ENCODE data around the gene ANKRD12. TPM values are rescaled to one million over a fixed set of nuclear protein-coding genes. Genes with fewer than 3 reads are reported as not detected.
A peak's percentile ranks its signal among the peaks of the same experiment; 100 is the strongest.

Gene ANKRD12
- polyA plus RNA-seq, 3 donors = 29.2 to 33.9 (median 32.8) TPM

DNA sequence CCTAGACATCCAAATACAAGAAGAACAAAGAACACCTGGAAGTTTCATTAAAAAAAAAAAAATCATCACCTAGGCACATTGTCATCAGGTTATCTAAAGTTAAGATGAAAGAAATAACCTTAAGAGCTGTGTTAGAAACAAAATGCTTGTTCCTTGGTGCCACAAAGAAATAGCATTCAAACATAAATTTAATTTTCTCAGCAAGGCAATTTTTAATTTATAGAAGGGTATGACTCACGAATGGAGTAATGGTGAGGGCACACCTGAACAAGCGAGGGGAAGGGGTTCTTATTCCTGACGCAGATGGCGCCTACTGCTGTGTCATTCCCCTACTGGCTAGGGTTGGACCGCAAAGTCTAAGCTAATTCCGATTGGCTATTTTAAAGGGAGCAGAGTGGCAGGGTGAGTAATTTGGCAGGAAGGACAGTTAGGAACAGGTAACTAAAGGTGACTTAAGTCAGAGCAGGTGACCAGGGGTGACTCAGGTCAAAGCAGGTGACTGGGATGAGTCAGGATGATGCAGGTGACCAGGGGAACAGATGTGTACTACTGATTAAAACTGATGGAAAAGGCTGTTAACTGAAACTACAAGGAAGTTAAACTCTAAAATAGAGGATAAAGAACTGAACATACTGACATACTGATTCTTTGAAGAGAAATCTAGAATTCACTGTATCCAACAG lies 167.9 kb downstream of the ANKRD12 start:
- DNase-seq (ENCODE audit: extremely low read depth in 1 of 11, low read depth in 9 of 11, low spot score in 4 of 11) = no peak

DNA sequence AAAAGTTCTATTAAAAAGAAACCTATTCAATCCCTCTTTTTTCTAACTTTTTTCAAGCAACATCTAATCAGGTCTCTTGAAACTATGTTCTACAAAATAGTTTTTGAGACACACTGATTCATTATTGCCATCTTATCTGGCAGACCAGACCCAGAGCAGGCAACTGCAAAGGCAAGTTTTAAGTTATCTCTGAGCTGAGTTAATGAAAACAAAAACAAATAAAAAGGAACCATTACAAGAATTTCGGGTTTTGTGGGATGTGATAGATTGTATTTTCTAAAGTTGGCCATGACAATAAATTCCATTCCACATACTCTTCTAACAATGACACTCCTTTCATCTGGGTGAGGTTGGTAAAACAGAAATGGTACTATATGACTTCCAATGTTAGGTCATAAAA lies 182.8 kb downstream of the ANKRD12 start:
- DNase-seq (ENCODE audit: extremely low read depth in 1 of 11, low read depth in 9 of 11, low spot score in 4 of 11) = no peak

DNA sequence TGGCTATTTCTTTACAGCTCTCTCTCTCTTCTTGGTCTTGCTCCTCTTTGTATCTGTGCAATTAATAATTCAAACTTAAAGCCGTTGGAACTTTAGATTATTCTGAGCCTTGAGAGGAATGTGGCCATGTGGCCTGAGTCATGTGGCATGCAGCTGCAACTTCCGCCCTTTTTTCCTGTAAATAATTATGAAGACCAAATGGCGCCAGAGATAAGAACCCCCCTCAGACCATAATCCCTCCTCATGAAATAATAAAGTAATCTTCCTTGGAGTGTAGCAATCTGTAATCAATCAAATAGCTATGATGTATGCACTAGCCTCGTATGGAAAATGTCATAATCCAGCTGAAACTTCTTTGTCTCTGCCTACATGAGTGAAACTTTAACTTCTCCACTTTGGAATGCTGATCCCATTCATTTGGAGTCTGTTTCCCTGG lies 184.5 kb downstream of the ANKRD12 start:
- peak in 10 of 11 donors; percentile 13 to 72 (median 50) for DNase-seq (ENCODE audit: extremely low read depth in 1 of 11, low read depth in 9 of 11, low spot score in 4 of 11)

DNA sequence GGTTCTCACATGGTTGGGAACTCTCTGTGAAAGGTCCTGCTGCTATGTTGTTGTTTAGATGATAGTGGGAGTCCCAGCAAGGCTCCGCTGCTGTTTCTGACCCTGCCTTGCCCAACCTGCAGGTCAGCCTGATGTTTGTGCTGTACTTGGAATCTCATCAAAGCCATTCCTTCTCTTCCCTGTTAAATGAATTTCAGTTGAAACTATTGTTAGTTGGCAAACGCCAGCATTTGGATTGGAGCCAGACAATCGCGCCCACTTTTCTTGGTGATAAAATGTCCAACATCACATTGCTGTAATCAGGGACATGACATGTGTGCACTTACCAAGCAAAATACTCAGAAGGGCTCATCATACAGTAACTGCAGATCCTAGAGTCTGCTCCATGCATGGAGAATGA lies 185.2 kb downstream of the ANKRD12 start:
- no peak for DNase-seq (ENCODE audit: extremely low read depth in 1 of 11, low read depth in 9 of 11, low spot score in 4 of 11)

DNA sequence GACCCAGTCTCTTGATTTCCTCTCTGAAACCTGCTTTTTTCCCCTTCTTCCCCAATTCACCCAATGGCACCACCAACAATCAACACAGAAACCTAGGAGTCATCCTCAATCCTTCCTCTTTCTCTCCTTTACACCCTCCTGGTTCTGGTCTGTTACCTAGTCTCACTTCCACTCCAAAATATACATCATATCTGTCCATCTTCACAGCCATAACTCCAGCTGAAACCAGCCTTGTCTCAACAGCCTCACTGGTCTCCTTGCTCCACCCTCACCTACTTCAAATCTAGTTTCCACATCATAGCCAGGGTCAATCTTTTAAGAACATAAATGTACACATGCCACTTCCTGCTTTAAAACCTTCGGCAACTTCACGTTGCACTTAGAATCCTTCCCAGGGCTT lies 186.2 kb downstream of the ANKRD12 start:
- DNase-seq (ENCODE audit: extremely low read depth in 1 of 11, low read depth in 9 of 11, low spot score in 4 of 11) = no peak

DNA sequence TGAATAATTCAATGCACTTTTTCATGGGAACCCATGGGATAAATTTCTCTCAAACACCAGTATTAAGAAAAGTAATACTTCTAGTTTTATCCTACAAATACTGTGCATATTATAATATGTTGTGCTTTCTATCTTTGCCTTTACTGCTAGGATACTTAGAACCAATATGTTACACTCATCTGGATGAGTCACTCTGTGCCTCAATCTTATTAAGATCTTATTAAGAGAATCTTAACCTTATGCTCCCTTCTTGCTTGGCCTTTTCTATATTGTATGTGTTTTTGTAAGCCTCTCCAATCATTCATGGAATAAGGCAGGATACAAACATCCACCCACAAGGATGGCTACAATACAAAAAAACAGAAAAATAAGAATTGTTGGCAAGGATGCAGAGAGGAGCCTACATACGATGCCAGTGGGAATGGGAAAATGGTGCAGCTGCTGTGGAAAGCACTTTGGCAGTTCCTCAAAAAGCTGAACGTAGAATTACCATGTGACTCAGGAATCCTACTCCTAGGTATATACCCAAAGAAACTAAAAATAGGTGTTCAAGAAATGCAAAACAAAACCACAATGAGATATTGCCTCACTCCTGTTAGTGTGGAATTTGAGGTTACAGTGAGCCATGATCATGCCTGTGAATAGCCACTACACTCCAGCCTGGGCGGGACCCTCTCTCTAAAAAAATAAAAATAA lies 187.3 kb downstream of the ANKRD12 start:
- no peak for DNase-seq (ENCODE audit: extremely low read depth in 1 of 11, low read depth in 9 of 11, low spot score in 4 of 11)

DNA sequence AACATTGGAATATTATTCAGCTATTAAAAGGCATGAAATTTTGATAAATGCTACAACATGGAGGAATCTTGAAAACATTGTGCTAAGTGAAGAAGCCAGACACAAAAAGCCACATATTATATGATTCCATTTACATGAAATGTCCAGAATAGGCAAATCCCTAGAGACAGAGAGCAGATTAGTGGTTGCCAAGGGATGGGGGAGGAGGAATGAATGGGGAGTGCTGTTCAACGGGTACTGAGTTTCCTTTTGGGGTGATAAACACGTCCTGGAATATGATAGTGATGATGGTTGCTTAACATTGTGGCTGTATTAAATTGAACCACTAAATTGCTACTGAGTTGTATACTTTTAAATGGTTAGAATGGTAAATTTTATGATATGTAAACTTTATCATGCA lies 189.1 kb downstream of the ANKRD12 start:
- no peak for DNase-seq (ENCODE audit: extremely low read depth in 1 of 11, low read depth in 9 of 11, low spot score in 4 of 11)

DNA sequence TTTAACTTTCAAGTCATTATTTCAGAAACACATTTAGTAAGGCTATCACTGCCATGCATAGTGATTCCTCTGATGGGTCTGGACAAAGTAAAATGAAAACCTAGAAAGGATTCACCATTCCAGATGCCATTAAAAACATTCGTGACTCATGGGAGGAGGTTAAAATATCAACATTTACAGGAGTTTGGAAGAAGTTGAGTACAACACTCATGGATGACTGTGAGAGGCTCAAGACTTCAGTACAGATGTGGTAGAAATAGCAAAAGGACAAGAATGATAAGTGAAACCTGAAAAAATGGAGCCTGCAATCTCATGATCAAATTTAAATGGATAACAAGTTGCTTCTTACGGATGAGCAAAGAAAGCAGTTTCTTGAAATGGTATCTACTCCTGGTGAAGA lies 192.2 kb downstream of the ANKRD12 start:
- DNase-seq (ENCODE audit: extremely low read depth in 1 of 11, low read depth in 9 of 11, low spot score in 4 of 11) = no peak

DNA sequence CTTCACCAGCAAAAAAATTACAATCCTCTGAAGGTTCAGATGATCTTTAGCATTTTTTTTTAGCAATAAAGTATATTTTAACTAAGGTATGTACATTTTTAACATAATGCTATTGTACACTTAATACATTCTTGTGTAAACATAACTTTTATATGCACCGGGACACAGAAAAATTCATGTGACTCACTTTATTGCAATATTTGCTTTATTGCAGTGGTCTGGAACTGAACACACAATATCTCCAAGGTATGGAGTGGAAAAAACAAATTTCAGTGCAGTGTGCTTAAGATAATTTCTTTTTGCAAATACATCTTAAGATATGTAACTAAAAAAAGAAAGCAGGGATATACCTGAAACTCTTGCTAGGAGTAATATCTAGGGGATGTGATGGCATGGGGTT lies 192.9 kb downstream of the ANKRD12 start:
- DNase-seq (ENCODE audit: extremely low read depth in 1 of 11, low read depth in 9 of 11, low spot score in 4 of 11) = no peak

DNA sequence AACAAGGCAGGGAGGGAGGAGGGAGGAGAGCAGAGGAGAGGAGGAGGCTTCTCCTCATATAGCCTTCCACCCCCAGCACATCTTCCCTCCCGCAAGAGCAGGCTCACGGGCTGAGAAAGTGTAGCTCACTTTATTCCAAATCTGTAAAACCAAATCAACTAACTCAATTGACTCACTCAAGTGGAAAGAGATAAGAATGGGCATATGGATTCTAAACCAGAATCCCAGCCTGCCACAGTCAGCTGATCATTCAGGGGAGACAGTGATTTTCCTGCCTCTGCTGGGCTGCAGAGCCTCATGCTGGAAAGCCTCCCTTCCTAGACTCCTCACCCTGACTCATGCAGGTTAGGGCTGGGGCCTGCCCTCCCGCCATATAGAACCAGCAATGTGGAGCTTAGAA lies 193.8 kb downstream of the ANKRD12 start:
- DNase-seq (ENCODE audit: extremely low read depth in 1 of 11, low read depth in 9 of 11, low spot score in 4 of 11) = no peak

DNA sequence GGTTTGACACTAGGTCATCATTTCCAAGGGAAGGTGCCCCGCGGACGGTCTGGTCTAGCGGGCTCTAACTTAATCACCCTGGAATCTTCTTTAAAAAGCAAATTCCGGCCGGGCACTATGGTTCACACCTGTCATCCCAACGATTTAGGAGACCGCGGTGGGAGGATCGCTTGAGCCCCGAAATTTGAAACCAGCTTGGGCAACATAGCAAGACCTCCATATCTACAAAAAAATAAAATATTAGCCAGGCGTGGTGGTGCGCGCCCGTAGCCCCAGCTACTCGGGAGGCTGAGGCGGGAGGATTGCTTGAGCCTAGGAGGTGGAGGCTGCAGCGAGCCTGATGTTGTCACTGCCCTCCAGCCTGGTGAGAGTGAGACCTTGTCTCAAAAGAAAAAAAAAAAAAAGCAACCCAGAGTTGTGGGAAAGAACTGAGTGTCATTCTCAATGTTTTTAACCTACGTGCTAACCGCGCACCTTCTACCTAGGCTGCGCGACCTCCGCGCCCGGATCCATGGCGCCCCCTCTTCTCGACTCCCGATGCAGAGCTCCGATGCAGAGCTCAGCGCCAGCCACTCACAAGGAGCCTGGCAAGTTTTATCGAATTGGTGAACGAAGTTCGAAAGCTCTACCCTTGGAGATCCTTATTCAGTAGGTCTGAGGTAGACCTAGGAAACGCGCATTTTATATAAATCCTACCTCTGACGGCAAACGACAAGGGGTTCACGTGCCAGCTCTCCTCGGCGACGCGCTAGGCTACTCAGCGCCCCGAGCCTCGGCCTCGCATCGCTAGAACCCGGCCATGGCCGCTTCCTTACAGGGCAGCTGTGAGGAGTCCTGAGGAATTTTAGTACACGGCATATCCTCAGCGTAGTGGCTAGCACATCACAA lies 197.1 kb downstream of the ANKRD12 start:
- DNase-seq (ENCODE audit: extremely low read depth in 1 of 11, low read depth in 9 of 11, low spot score in 4 of 11) = no peak

DNA sequence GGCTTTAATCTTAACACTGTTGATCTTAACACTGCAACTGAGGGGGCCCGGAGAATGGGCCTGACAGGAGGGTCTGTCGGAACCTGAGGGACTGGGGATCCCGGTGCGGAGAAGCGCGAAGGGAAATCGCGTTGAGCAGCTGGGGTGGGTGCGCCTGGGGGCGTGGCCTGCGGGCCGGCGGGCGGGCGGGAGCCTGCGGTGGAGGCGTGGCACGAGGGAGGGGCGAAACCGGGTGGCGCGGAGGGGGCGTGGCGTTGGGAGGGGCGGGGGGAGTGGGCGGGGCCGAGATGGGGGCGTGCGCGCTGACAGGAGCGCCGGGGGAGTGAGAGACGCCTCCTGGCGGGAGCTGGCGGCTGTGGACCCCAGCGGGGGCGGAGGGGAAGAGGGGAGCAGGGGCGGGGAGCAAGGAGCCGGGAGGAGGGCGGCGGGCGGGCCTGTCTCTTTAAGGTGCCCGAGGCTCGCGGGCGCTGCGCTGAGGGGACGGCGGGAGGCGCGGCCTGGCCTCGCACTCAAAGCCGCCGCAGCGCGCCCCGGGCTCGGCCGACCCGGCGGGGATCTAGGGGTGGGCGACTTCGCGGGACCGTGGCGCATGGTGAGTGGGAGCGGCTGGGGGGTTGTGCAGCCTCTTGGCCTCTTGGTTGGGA lies 197.9 kb downstream of the ANKRD12 start, which contains the start of gene TWSG1:
TWSG1 (plus strand) TSS at position 445 of the 644 bp plus-strand sequence. CDS start 2,457 bp downstream, outside the sequence.
- peak; percentile 72 to 92 (median 88) for DNase-seq (ENCODE audit: extremely low read depth in 1 of 11, low read depth in 9 of 11, low spot score in 4 of 11)

DNA sequence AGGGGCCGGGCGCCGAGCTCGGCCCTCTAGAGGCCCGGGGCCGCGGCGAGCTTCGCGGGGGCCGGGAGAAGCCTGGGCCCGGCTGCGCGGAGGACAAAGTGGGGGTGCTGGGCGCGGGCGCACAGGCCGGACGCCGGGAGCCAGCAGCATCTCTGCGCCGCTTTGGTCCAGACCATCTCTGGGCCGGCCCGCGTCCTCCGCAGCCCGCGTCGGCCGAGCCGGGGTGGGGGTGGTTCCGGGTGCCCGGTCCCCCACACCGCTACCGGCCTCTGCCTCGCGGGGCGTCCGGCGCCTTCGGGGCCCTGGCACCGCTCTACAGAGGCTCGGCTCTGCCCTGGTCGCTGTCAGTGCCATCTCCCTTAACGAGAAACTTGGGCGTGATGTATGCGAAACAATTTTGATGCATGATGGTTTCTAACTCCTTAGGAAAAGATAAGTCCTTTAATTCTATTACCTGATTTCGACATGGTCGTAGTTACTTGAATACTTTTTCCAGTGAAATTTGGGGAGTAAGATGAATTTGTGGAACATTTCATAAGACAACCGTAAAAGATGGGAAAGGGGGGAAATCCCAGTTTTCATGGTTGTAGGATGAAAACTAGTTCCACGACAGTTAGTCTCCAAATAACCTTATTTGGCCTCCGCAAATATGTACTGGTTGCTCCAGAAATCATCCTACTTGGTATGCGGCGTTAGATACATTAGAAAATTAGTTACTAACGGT lies 198.6 kb downstream of the ANKRD12 start:
- peak in 3 of 11 donors; percentile 23 to 31 (median 24) for DNase-seq (ENCODE audit: extremely low read depth in 1 of 11, low read depth in 9 of 11, low spot score in 4 of 11)

Other genes starting within 250 kb of the ANKRD12 start
- gene NDUFV2, start 34.1 kb upstream of the ANKRD12 start, polyA plus RNA-seq (ENCODE audit: insufficient read length in 3 of 3) = 100 to 1,000 TPM; 118 to 128 (median 127) TPM
- gene TWSG1, start 198.0 kb downstream of the ANKRD12 start, polyA plus RNA-seq (ENCODE audit: insufficient read length in 3 of 3) = 10 to 100 TPM; 65.4 to 88.8 (median 82.3) TPM

Data from renal cortex interstitium (tissue), 11 donors.